Mucosa of descending colon (tissue), 3 donors: ENCODE data around the gene CFL1. TPM values are rescaled to one million over a fixed set of nuclear protein-coding genes. Genes with fewer than 3 reads are reported as not detected.
A peak's percentile ranks its signal among the peaks of the same experiment; 100 is the strongest.

Experiments
- ATAC-seq: fragments of 200-7000 bp; cut with Tn5 transposase; one replicate; pipeline ENCODE4 v1.9.1; 2020; ENCODE audit warnings: mild to moderate bottlenecking, moderate library complexity
- DNase-seq, 3 donors: peaks; one replicate each; pipeline ENCODE4 v3.0.0-alpha.2; 2020
- H3K36me3 ChIP-seq: fragments of 200-600 bp; one replicate; pipeline ENCODE4 v1.8.0; 2021; ENCODE audit warnings: low read depth, mild to moderate bottlenecking
- H3K4me1 ChIP-seq: fragments of 200-600 bp; one replicate; pipeline ENCODE4 v1.8.0; 2021; ENCODE audit warnings: low read depth, mild to moderate bottlenecking
- H3K4me3 ChIP-seq: fragments of 200-600 bp; one replicate; pipeline ENCODE4 v1.8.0; 2021; ENCODE audit warnings: mild to moderate bottlenecking
- H3K9me3 ChIP-seq: fragments of 200-600 bp; one replicate; pipeline ENCODE4 v1.8.0; 2021; ENCODE audit warnings: mild to moderate bottlenecking
- CTCF ChIP-seq: fragments of 200-600 bp; IDR thresholded peaks from one replicate; pipeline ENCODE4 v1.8.0; 2022; ENCODE audit warnings: antibody characterized with exemption, mild to moderate bottlenecking
- intact Hi-C, 2 donors: fragments of 100-400 bp; cut with DNase I in 1 of 2; cut with micrococcal nuclease in 1 of 2; formaldehyde crosslinking; loops; one replicate each; pipeline versions ENCODE4 v1.11.0 to v1.11.1; 2022; cut with DNase I, micrococcal nuclease
- total RNA-seq, 3 donors: library from RNA; stranded (reverse); fragmentation: NEBNext Ultra II Directional in 2 of 3; extraction: Animal tissue kit (Norgen Biotek cat#: 25700) in 2 of 3; gene quantifications; one replicate each; pipeline versions ENCODE4 v1.2.1 to v1.2.4, GENCODE V29; 2021 to 2023
- donor health status: DM: no; HTN: no; CAD: no; lungs with moderate emphysema.
- donor health status: DM: no; HTN: no; CAD: no.
- donor health status: DM: no; HTN: yes; CAD: no.

Gene CFL1
- total RNA-seq, 3 donors from 2014 or later: 1,004 to 2,046 (median 1,725) TPM

- ATAC-seq: no peak
- DNase-seq: peak in 1 of 3 donors; percentile 33
- Histone ChIP-seq H3K36me3 (no peaks in the 10 kb centered on the region), H3K9me3 (no peaks in the 10 kb centered on the region), H3K4me1 (peaks cover 8% of the 10 kb centered on the region), H3K4me3 (no peak overlapping the region)
- no peak for TF ChIP-seq CTCF
- intact Hi-C loops: loop anchor here in 1 of 2 donors (10.0 kb wide), 1 partner anchor 110 kb away; no protein-coding TSS in a partner anchor
These were observed 43.6 kb downstream of the CFL1 start for GRCh38 chr11:65814131-65814985.

GRCh38 chr11:65811764-65812475 lies 46.1 kb downstream of the CFL1 start:
- Histone ChIP-seq H3K4me1 (peaks cover under 1% of the 10 kb centered on the region), H3K9me3 (no peaks in the 10 kb centered on the region), H3K36me3 (no peaks in the 10 kb centered on the region), H3K4me3 (no peak overlapping the region)
- intact Hi-C loops: loop anchor here in 1 of 2 donors (10.0 kb wide), 1 partner anchor 107 kb away; no protein-coding TSS in a partner anchor
- TF ChIP-seq CTCF: no peak
- DNase-seq: peak in 1 of 3 donors; percentile 25
- ATAC-seq: no peak

- peak; percentile 79 for ATAC-seq
- intact Hi-C loops: loop anchor here in 1 of 2 donors (10.0 kb wide), 1 partner anchor 105 kb away; no protein-coding TSS in a partner anchor
These were observed 47.7 kb downstream of the CFL1 start for GRCh38 chr11:65810046-65810868.

GRCh38 chr11:65809496-65809895 lies 48.5 kb downstream of the CFL1 start:
- Histone ChIP-seq H3K4me3 (no peak overlapping the region), H3K4me1 (no peaks in the 10 kb centered on the region), H3K36me3 (no peaks in the 10 kb centered on the region), H3K9me3 (no peaks in the 10 kb centered on the region)
- no peak for TF ChIP-seq CTCF
- DNase-seq: no peak
- no peak for ATAC-seq
- intact Hi-C loops: no loop called here

More at GRCh38 chr11:65810046-65810868, 47.7 kb downstream of the CFL1 start:
- H3K4me1 ChIP-seq: no peaks in the 10 kb centered on the region
- H3K36me3 ChIP-seq: no peaks in the 10 kb centered on the region
- no peaks in the 10 kb centered on the region for H3K9me3 ChIP-seq
- H3K4me3 ChIP-seq: no peak overlapping the region
- no peak for TF ChIP-seq CTCF
- DNase-seq: peak in 1 of 3 donors; percentile 37

GRCh38 chr11:65808744-65809341 lies 49.1 kb downstream of the CFL1 start:
- DNase-seq (peak in 1 of 3 donors; percentile 38), ATAC-seq (peak; percentile 23)
- TF ChIP-seq CTCF: no peak
- Histone ChIP-seq H3K36me3 (no peaks in the 10 kb centered on the region), H3K9me3 (no peaks in the 10 kb centered on the region), H3K4me3 (no peak overlapping the region), H3K4me1 (no peaks in the 10 kb centered on the region)
- intact Hi-C loops: no loop called here
